H1 (cell line): ENCODE measurements around the gene TMCC1.

Experiments used
- CEBPB ChIP-seq: IDR thresholded peaks from 2 replicates; pipeline ENCODE4 v1.6.1; 2012; ENCODE audit warnings: low read depth, low read length
- CREB1 ChIP-seq: IDR thresholded peaks from 2 replicates; pipeline ENCODE4 v1.6.1; 2012; ENCODE audit warnings: inconsistent platforms
- CTCF ChIP-seq, 3 experiments: IDR thresholded peaks; 1 replicate in 2 of 3; 2 replicates in 1 of 3; pipeline versions ENCODE4 v1.5.1 to v1.6.1; 2011; ENCODE audit warnings: low read length in 3 of 3, mild to moderate bottlenecking in 3 of 3, inconsistent platforms in 2 of 3, low read depth in 1 of 3, moderate library complexity in 1 of 3; ENCODE audit not compliant: insufficient read depth in 1 of 3; ENCODE audit errors: control extremely low read depth in 1 of 3
- EP300 ChIP-seq, 2 experiments: IDR thresholded peaks; 1 replicate in 1 of 2; 2 replicates in 1 of 2; pipeline ENCODE4 v1.6.1; 2011 to 2012; ENCODE audit warnings: low read depth in 2 of 2, low read length in 2 of 2, mild to moderate bottlenecking in 2 of 2, borderline replicate concordance in 1 of 2, inconsistent platforms in 1 of 2, moderate library complexity in 1 of 2
- HDAC2 ChIP-seq, 2 experiments: fragments of 300-600 bp in 1 of 2; sonication (generic) in 1 of 2; IDR thresholded peaks; 2 replicates each; pipeline ENCODE4 v1.6.1; 2011 to 2012; ENCODE audit warnings: low read depth in 2 of 2, low read length in 2 of 2, mild to moderate bottlenecking in 2 of 2, moderate library complexity in 2 of 2, borderline replicate concordance in 1 of 2, inconsistent platforms in 1 of 2
- KDM1A ChIP-seq: fragments of 200-600, 300-600 bp; sonication (generic); IDR thresholded peaks from 2 replicates; pipeline ENCODE4 v1.7.1; 2016; ENCODE audit warnings: mild to moderate bottlenecking, low read length, borderline replicate concordance
- MAX ChIP-seq: IDR thresholded peaks from 2 replicates; pipeline ENCODE4 v1.6.1; 2012; ENCODE audit warnings: inconsistent platforms
- NANOG ChIP-seq: IDR thresholded peaks from 2 replicates; pipeline ENCODE4 v1.6.1; 2011; ENCODE audit warnings: low read length, low read depth, mild to moderate bottlenecking, inconsistent platforms; ENCODE audit not compliant: insufficient read depth, poor library complexity, severe bottlenecking
- NRF1 ChIP-seq: IDR thresholded peaks from 2 replicates; pipeline ENCODE4 v1.6.1; 2011; ENCODE audit warnings: mild to moderate bottlenecking, low read depth, low read length, improper control_type of control experiment
- POLR2A ChIP-seq, 2 experiments: IDR thresholded peaks; 1 replicate in 1 of 2; 2 replicates in 1 of 2; pipeline ENCODE4 v1.6.1; 2011; ENCODE audit warnings: low read depth in 2 of 2, low read length in 2 of 2, mild to moderate bottlenecking in 2 of 2; ENCODE audit errors: control extremely low read depth in 1 of 2
- SIN3A ChIP-seq, 2 experiments: IDR thresholded peaks in 1 of 2; conservative IDR thresholded peaks in 1 of 2; 2 replicates each; pipeline ENCODE4 v1.6.1; 2011 to 2012; ENCODE audit warnings: low read length in 2 of 2, improper control_type of control experiment in 1 of 2, low read depth in 1 of 2, mild to moderate bottlenecking in 1 of 2
- SP1 ChIP-seq: IDR thresholded peaks from 2 replicates; pipeline ENCODE4 v1.6.1; 2011; ENCODE audit warnings: low read depth, low read length
- TF ChIP-seq, protein P1 (sequence below): IDR thresholded peaks from 2 replicates; pipeline ENCODE4 v1.6.1; 2011; ENCODE audit warnings: low read length, improper control_type of control experiment

GRCh38 chr3:129857899-129858298 is 35.6 kb downstream of the TMCC1 start:
- no peak for TF ChIP-seq CTCF (IDR thresholded peaks at IDR 0.05; ENCODE audit: control extremely low read depth in 1 of 3, insufficient read depth in 1 of 3, low read depth in 1 of 3, low read length in 3 of 3)
- no peak for TF ChIP-seq HDAC2 (IDR thresholded peaks at IDR 0.05; ENCODE audit: borderline replicate concordance in 1 of 2, low read depth in 2 of 2, low read length in 2 of 2)
- TF ChIP-seq SP1 = no peak
- TF ChIP-seq POLR2A (IDR thresholded peaks at IDR 0.05; ENCODE audit: control extremely low read depth in 1 of 2, low read depth in 2 of 2, low read length in 2 of 2) = no peak
- no peak for TF ChIP-seq NRF1
- no peak for TF ChIP-seq CEBPB
- TF ChIP-seq, protein P1, sequence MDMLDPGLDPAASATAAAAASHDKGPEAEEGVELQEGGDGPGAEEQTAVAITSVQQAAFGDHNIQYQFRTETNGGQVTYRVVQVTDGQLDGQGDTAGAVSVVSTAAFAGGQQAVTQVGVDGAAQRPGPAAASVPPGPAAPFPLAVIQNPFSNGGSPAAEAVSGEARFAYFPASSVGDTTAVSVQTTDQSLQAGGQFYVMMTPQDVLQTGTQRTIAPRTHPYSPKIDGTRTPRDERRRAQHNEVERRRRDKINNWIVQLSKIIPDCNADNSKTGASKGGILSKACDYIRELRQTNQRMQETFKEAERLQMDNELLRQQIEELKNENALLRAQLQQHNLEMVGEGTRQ = no peak
- no peak for TF ChIP-seq MAX
- TF ChIP-seq SIN3A (conservative IDR thresholded peaks at IDR 0.05 in 1 of 2, IDR thresholded peaks at IDR 0.05 in 1 of 2; ENCODE audit: low read depth in 1 of 2, low read length in 2 of 2) = no peak
- no peak for TF ChIP-seq KDM1A
- no peak for TF ChIP-seq NANOG
- TF ChIP-seq CREB1 = no peak
- no peak for TF ChIP-seq EP300 (IDR thresholded peaks at IDR 0.05; ENCODE audit: borderline replicate concordance in 1 of 2, low read depth in 2 of 2, low read length in 2 of 2)
